Measurements from ENCODE around the gene POLD2. TPM values are rescaled to one million over a fixed set of nuclear protein-coding genes. Genes with fewer than 3 reads are reported as not detected.

The POLD2 gene
- total RNA-seq, 1 donor from 2014 or later, result 48.3 TPM

DNA sequence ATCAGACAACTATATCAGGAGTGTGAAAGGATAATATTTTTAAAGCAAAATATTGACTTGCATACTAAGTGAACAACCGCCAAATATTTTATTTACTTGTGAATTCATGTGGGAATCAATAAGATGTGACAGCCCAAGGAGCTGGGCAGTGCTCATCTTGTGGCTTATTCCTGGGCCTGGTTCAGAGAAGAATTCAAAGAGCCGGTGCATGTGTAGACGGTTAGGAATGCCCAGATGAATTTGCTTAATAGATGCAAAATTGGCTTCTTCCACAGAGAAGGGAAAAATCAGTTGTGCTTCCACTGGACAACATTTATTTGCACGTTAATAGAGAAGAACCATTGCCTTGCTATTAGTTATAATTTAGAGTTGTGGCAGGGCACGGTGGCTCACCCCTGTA, 13.4 kb upstream of the POLD2 start:
- no peaks in the 10 kb centered on the region for H3K4me1 ChIP-seq

GRCh38 chr7:44134943-44135628, 11.7 kb upstream of the POLD2 start:
- Histone ChIP-seq H3K27me3 (ENCODE audit: low read depth) (no peaks in the 10 kb centered on the region), H3K9me3 (no peaks in the 10 kb centered on the region), H3K27ac (no peak overlapping the region), H3K4me1 (no peaks in the 10 kb centered on the region), H3K36me3 (no peaks in the 10 kb centered on the region), H3K4me3 (no peak overlapping the region)
- TF ChIP-seq CTCF (IDR thresholded peaks at IDR 0.05), result no peak
- DNase-seq, result no peak
- no peak for ATAC-seq
- intact Hi-C loops (cut with DNase I), result no loop called here

More for the DNA sequence above, 13.4 kb upstream of the POLD2 start:
- no peak overlapping the region for H3K4me3 ChIP-seq
- DNase-seq (no peak), ATAC-seq (no peak)
- H3K27ac ChIP-seq, result no peak overlapping the region
- intact Hi-C loops (cut with DNase I), result no loop called here
- TF ChIP-seq CTCF (IDR thresholded peaks at IDR 0.05), result no peak
- H3K9me3 ChIP-seq, result no peaks in the 10 kb centered on the region
- no peaks in the 10 kb centered on the region for H3K36me3 ChIP-seq
- no peaks in the 10 kb centered on the region for H3K27me3 ChIP-seq (ENCODE audit: low read depth)

DNA sequence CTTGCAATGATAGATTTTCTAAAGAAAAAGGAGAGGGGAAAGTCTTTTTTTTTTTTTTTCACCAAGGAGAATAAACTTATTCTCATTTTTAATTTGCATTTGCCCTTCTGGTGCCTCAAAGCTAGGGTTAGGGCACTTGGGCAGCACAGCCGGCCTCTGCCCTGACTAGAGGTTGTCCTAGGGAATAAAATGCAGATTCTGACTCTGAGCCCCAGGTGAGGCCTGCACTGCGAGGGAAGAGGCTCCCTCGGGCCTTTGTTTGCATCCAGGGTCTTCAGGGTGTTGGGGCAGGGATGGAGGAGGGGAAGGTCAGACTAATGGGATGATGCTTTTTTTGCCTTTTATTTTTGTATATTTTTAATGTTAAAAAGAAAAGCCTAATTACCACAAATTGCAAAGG, 9.9 kb upstream of the POLD2 start:
- no peaks in the 10 kb centered on the region for H3K9me3 ChIP-seq
- H3K27me3 ChIP-seq (ENCODE audit: low read depth), result no peaks in the 10 kb centered on the region
- H3K36me3 ChIP-seq, result no peaks in the 10 kb centered on the region
- no peaks in the 10 kb centered on the region for H3K4me1 ChIP-seq
- no peak overlapping the region for H3K27ac ChIP-seq
- TF ChIP-seq CTCF (IDR thresholded peaks at IDR 0.05), result no peak
- H3K4me3 ChIP-seq, result no peak overlapping the region
- ATAC-seq (no peak), DNase-seq (no peak)
- intact Hi-C loops (cut with DNase I), result no loop called here

DNA sequence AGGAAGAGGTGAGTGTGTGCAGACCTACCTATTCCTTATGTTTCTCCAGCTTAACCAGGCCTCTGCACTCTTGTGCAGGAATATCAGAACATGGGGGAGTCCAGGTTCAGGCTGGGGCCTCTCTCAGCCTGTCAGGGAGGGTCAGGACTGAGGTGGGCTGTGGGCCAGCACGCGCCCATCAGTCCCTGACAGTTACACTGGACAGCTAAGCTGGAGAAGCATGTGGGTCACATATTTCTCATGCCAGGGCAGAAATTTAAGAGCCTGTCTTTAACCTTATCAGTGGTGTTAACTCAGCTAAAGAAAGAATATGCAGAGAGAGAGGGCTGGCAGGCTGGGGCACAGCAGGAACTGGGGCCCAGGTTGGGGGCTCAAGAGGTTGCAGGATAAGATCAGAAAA, 8.7 kb upstream of the POLD2 start:
- H3K36me3 ChIP-seq, result no peaks in the 10 kb centered on the region
- intact Hi-C loops (cut with DNase I), result no loop called here
- no peak overlapping the region for H3K4me3 ChIP-seq
- no peak for DNase-seq
- no peak for ATAC-seq
- TF ChIP-seq CTCF (IDR thresholded peaks at IDR 0.05), result no peak
- no peaks in the 10 kb centered on the region for H3K27me3 ChIP-seq (ENCODE audit: low read depth)
- no peaks in the 10 kb centered on the region for H3K9me3 ChIP-seq
- H3K27ac ChIP-seq, result no peak overlapping the region
- H3K4me1 ChIP-seq, result no peaks in the 10 kb centered on the region

GRCh38 chr7:44131173-44132029, 8.1 kb upstream of the POLD2 start:
- H3K27ac ChIP-seq, result no peak overlapping the region
- no peaks in the 10 kb centered on the region for H3K36me3 ChIP-seq
- TF ChIP-seq CTCF (IDR thresholded peaks at IDR 0.05), result no peak
- no peaks in the 10 kb centered on the region for H3K9me3 ChIP-seq
- intact Hi-C loops (cut with DNase I), result no loop called here
- H3K4me3 ChIP-seq, result no peak overlapping the region
- H3K27me3 ChIP-seq (ENCODE audit: low read depth), result no peaks in the 10 kb centered on the region
- DNase-seq, result no peak
- ATAC-seq, result no peak
- no peaks in the 10 kb centered on the region for H3K4me1 ChIP-seq
